ENCODE data around the gene SYNPO2.

SYNPO2 gene

DNA sequence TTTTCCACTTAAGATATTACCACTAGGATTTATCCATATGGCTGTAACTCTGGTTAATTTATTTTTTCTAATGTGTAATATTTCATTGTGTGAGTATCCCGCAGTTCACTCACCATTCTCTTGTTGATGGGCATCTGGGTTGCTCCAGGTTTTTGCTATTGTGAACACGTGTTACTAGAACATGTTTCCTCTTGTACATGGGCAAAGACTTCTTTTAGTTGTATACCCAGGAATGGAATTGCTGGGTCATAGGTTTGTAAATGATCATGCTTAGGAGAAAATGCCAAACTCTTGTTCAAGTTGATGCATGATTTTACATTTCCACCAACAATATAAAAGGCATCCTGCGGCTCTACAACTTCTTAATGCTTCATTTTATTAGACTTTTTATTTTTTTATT lies 26.8 kb downstream of the SYNPO2 start:
- no peak overlapping the region for H3K4me3 ChIP-seq (replicated peaks; ENCODE audit: low read depth, low read length)
- no peak for DNase-seq (ENCODE audit: low read depth)
- TF ChIP-seq, protein P1, sequence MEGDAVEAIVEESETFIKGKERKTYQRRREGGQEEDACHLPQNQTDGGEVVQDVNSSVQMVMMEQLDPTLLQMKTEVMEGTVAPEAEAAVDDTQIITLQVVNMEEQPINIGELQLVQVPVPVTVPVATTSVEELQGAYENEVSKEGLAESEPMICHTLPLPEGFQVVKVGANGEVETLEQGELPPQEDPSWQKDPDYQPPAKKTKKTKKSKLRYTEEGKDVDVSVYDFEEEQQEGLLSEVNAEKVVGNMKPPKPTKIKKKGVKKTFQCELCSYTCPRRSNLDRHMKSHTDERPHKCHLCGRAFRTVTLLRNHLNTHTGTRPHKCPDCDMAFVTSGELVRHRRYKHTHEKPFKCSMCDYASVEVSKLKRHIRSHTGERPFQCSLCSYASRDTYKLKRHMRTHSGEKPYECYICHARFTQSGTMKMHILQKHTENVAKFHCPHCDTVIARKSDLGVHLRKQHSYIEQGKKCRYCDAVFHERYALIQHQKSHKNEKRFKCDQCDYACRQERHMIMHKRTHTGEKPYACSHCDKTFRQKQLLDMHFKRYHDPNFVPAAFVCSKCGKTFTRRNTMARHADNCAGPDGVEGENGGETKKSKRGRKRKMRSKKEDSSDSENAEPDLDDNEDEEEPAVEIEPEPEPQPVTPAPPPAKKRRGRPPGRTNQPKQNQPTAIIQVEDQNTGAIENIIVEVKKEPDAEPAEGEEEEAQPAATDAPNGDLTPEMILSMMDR (IDR thresholded peaks at IDR 0.05; ENCODE audit: low read length, missing control alignments): no peak

DNA sequence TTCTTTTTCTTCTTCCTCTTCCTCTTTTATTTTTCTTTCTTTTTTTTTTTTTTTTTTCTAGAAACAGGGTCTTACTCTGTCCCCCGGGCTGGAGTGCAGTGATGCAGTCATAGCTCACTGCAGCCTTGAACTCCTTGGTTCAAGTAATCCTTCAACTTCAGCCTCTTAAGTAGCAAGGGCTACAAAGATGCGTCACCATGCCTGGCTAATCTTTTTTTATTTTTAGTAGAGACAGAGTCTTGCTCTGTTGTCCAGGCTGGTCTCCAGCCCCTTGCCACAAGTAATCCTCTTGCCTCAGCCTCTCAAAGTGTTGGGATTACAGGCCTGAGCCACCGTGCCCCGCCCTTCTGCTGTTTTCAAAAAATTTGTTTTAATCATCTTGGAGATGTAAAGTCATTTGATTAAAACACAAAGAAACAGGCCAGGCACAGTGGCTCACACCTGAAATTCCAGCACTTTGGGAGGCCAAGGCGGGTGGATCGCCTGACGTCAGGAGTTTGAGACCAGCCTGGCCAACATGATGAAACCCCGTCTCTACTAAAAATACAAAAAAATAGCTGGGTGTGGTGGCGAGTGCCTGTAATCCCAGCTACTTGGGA lies 28.1 kb downstream of the SYNPO2 start:
- DNase-seq (ENCODE audit: low read depth): no peak
- TF ChIP-seq, protein P1 (IDR thresholded peaks at IDR 0.05; ENCODE audit: low read length, missing control alignments): no peak
- no peak overlapping the region for H3K4me3 ChIP-seq (replicated peaks; ENCODE audit: low read depth, low read length)

DNA sequence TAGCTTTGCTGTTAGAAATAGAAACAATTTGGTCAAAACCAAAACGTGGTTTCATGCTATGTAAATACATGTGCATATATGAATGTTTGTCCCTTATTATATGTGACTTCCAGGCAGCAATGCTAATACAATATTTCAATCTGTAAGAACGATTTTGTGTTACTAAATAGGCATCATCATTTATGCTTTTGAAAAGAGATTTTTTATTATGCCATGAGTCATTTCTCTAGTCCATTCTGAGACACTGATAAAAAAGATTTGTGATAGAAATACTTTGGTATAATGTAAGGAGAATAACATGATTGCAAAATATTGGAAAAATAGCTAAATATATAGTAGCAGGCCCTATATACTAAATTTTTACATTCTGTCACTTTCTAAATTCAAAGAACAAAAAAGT lies 28.9 kb downstream of the SYNPO2 start:
- TF ChIP-seq, protein P1 (IDR thresholded peaks at IDR 0.05; ENCODE audit: low read length, missing control alignments): no peak
- H3K4me3 ChIP-seq (replicated peaks; ENCODE audit: low read depth, low read length): no peak overlapping the region
- DNase-seq (ENCODE audit: low read depth): peak; percentile 39

DNA sequence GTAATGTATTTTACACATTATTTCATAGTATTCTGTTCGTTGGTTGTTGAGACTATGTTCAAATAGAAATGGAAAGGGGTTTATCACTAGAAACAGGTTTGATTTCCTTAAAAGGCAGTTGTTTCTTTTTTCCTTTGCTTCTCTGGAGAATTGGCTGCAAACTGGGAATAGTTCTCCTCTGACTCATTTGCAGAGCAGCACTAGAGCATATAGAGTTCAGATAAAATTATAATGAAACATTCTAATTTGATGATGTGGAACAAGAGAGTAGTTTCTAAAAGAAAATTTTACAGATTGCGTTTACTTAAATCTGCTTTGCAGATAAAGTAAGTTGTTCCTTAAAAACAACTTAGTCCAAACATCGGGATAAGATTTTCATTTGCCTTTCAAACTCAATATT lies 29.7 kb downstream of the SYNPO2 start:
- TF ChIP-seq, protein P1 (IDR thresholded peaks at IDR 0.05; ENCODE audit: low read length, missing control alignments): no peak
- peak overlapping the region; percentile 17 for H3K4me3 ChIP-seq (replicated peaks; ENCODE audit: low read depth, low read length)
- DNase-seq (ENCODE audit: low read depth): peak; percentile 94

DNA sequence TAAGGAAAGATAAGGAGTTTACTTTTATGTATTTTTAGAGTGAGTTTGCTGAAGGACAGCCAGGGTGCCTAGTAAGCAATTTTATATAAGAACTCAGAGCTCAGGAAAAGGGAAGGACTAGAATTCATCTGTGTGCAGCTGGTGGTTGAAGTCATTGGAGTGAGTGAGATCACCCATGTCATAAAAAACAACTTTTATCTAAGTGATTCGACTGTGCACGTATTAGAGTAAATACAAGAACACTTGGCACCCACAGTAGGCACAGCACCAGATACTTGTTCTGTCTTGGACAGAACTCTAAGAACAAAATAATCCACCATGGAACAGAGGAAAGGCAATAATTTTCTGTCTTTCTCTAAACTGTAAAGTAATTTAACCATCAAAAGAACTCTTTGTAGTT lies 31.6 kb downstream of the SYNPO2 start:
- peak; percentile 69 for DNase-seq (ENCODE audit: low read depth)
- H3K4me3 ChIP-seq (replicated peaks; ENCODE audit: low read depth, low read length): no peak overlapping the region
- TF ChIP-seq, protein P1 (IDR thresholded peaks at IDR 0.05; ENCODE audit: low read length, missing control alignments): no peak

DNA sequence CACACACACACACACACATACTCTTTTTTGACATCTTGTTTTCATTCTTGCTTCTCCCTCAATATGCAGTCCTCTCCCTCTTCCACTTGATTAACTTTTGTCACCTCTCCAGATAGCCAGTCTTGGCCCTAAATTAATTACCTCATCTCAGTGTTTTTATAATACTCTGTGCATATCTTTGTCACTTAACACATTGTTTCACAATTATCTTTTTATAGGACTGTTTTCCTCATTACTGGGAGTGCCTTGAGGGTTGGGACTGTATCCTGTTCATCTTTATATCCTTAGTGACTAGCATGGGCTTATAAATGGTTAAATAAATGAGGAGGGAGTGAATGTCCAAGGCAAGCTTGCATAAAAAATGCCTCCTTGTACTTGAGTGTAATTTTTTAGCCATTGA lies 33.1 kb downstream of the SYNPO2 start:
- TF ChIP-seq, protein P1 (IDR thresholded peaks at IDR 0.05; ENCODE audit: low read length, missing control alignments): no peak
- DNase-seq (ENCODE audit: low read depth): no peak
- no peak overlapping the region for H3K4me3 ChIP-seq (replicated peaks; ENCODE audit: low read depth, low read length)

DNA sequence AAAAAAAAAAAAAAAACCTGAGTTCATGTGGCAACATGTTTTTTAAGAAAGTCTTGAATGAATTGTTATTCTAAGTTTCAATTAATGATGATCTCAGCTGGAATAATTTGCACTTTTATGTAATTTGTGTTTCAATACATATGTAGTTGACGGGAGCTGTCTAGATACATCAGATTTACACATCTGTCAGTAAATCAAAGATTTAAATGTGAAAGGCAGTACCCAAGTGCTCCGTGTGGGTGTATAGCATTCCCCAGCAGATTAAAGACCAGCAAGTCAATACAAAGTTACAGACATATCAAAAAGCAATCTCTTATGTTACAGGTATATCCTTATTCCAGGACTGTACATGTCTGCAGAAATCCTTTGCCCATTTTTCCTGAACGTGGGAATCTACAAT lies 35.2 kb downstream of the SYNPO2 start:
- no peak for DNase-seq (ENCODE audit: low read depth)
- TF ChIP-seq, protein P1 (IDR thresholded peaks at IDR 0.05; ENCODE audit: low read length, missing control alignments): no peak
- H3K4me3 ChIP-seq (replicated peaks; ENCODE audit: low read depth, low read length): no peak overlapping the region
